Kidney epithelial cell (primary cell): Measurements from ENCODE around the gene KCNK18. TPM values are rescaled to one million over a fixed set of nuclear protein-coding genes. Genes with fewer than 3 reads are reported as not detected.

ENCODE experiments used
- DNase-seq: peaks from one replicate; pipeline ENCODE4 v3.0.0-alpha.2; 2010; ENCODE audit warnings: low read depth
- H3K27me3 ChIP-seq: 2 replicates; pipeline ENCODE4 v1.6.0; 2011; ENCODE audit warnings: low read length; ENCODE audit not compliant: control insufficient read depth, insufficient read depth
- H3K36me3 ChIP-seq: 2 replicates; pipeline ENCODE4 v1.5.1; 2011; ENCODE audit warnings: low read length; ENCODE audit not compliant: control insufficient read depth, insufficient read depth
- H3K4me3 ChIP-seq: 2 replicates; pipeline ENCODE4 v1.5.1; 2011; ENCODE audit warnings: low read depth, mild to moderate bottlenecking, control low read depth, low read length
- CTCF ChIP-seq: IDR thresholded peaks from 2 replicates; pipeline ENCODE4 v1.5.1; 2011; ENCODE audit warnings: mild to moderate bottlenecking, moderate library complexity, low read length, control low read depth, inconsistent platforms; ENCODE audit not compliant: insufficient read depth, poor library complexity, severe bottlenecking
- total RNA-seq: library from RNA; depleted of rRNA; stranded (reverse); fragments of >200 nt; gene quantifications from 2 replicates; pipeline ENCODE4 v1.2.3, GENCODE V29; 2015

KCNK18 gene
- total RNA-seq, 1 donor from 2014 or later: not detected

GRCh38 chr10:117255835-117256460 is 58.7 kb downstream of the KCNK18 start:
- Histone ChIP-seq H3K4me3 (no peak overlapping the region), H3K27me3 (no peaks in the 10 kb centered on the region), H3K36me3 (no peaks in the 10 kb centered on the region)
- no peak for TF ChIP-seq CTCF
- DNase-seq: no peak

GRCh38 chr10:117256910-117257309 is 59.6 kb downstream of the KCNK18 start:
- H3K4me3 ChIP-seq: no peak overlapping the region
- DNase-seq: no peak
- no peaks in the 10 kb centered on the region for H3K27me3 ChIP-seq
- H3K36me3 ChIP-seq: no peaks in the 10 kb centered on the region
- TF ChIP-seq CTCF: no peak

DNA sequence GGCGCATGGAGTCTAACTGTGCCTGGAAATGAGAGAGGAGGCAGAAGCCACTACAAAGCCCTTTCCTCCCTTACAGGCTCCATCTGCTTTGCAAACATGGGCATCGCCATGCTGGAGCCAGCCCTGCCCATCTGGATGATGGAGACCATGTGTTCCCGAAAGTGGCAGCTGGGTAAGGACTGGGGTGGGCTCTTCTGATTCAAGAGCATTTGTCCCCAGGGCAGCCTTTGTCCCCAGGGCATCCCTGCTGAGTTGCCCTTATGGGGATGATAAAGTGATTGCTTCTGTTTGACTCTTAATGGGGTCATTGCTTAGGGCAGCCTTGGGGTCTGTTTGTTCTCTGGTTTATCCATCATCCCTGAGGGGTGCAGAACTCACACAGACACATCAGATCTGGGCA is 60.4 kb downstream of the KCNK18 start:
- TF ChIP-seq CTCF: no peak
- Histone ChIP-seq H3K27me3 (no peaks in the 10 kb centered on the region), H3K4me3 (no peak overlapping the region), H3K36me3 (no peaks in the 10 kb centered on the region)
- no peak for DNase-seq

DNA sequence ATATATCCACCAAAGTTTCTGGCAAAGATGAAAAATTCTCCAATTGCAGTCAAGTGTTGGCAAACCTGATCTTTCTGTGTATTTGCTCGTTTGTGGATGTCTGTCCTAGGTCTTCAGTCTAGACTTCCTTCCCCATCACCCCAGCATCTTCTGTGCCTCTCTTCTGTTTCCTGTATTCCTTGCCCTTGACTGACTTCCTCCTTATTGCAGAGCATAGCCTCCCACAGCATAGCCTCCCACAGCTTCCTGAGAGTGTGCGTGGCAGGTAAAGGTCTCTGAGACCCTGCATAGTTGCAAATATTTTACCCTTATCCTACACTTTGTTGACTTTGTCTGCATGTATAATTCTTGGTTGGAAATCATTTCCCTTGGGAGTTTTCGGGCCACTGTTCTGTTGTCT is 62.0 kb downstream of the KCNK18 start:
- no peak for DNase-seq
- TF ChIP-seq CTCF: no peak

More for the DNA sequence above, 62.0 kb downstream of the KCNK18 start:
- Histone ChIP-seq H3K27me3 (no peaks in the 10 kb centered on the region), H3K4me3 (no peak overlapping the region), H3K36me3 (no peaks in the 10 kb centered on the region)

Other genes starting within 250 kb of the KCNK18 start
- gene SHTN1, start 192.3 kb upstream of the KCNK18 start, total RNA-seq: 12.0 TPM in 2 replicates
- 0.08 TPM in 1 of 2 replicates, not detected in the other for gene VAX1, start 59.2 kb upstream of the KCNK18 start, total RNA-seq
- gene SLC18A2, start 43.6 kb downstream of the KCNK18 start, total RNA-seq: 0.75 and 1.5 TPM in 2 replicates
- gene PDZD8, start 178.0 kb downstream of the KCNK18 start, total RNA-seq: 30.9 and 84.7 TPM in 2 replicates